Activated T-cell treated with anti-CD3 and anti-CD28 coated beads for 24 hours (primary cell): ENCODE data around the gene RASD2.

ENCODE experiments used
- DNase-seq: peaks from one replicate; pipeline ENCODE4 v3.0.0-alpha.2; 2020; ENCODE audit warnings: low read depth

The RASD2 gene

GRCh38 chr22:35582861-35583670, 42.4 kb downstream of the RASD2 start:
- peak; percentile 45 for DNase-seq

GRCh38 chr22:35586771-35587170, 46.1 kb downstream of the RASD2 start:
- DNase-seq: no peak

GRCh38 chr22:35587447-35587870, 46.8 kb downstream of the RASD2 start:
- DNase-seq: no peak

GRCh38 chr22:35587896-35588295, 47.3 kb downstream of the RASD2 start:
- DNase-seq: no peak

GRCh38 chr22:35589071-35589755, 48.6 kb downstream of the RASD2 start:
- DNase-seq: no peak

GRCh38 chr22:35589756-35590093, 49.1 kb downstream of the RASD2 start:
- DNase-seq: no peak

- DNase-seq: no peak
Observed at GRCh38 chr22:35590634-35591295, 50.1 kb downstream of the RASD2 start.

GRCh38 chr22:35591714-35592417, 51.2 kb downstream of the RASD2 start:
- DNase-seq: no peak

GRCh38 chr22:35592418-35592967, 51.9 kb downstream of the RASD2 start:
- no peak for DNase-seq

- DNase-seq: no peak
Observed at GRCh38 chr22:35593071-35593890, 52.6 kb downstream of the RASD2 start.

GRCh38 chr22:35593891-35594470, 53.4 kb downstream of the RASD2 start:
- no peak for DNase-seq

GRCh38 chr22:35594686-35595085, 54.1 kb downstream of the RASD2 start:
- DNase-seq: no peak

GRCh38 chr22:35596821-35597220, 56.2 kb downstream of the RASD2 start:
- DNase-seq: no peak

GRCh38 chr22:35597692-35598395, 57.2 kb downstream of the RASD2 start:
- DNase-seq: no peak

- DNase-seq: no peak
Observed at GRCh38 chr22:35598396-35598710, 57.7 kb downstream of the RASD2 start.

- DNase-seq: no peak
Observed at GRCh38 chr22:35599364-35599763, 58.7 kb downstream of the RASD2 start.

- no peak for DNase-seq
Observed at GRCh38 chr22:35600476-35600875, 59.8 kb downstream of the RASD2 start.

GRCh38 chr22:35601013-35601580, 60.5 kb downstream of the RASD2 start:
- DNase-seq: no peak

- no peak for DNase-seq
Observed at GRCh38 chr22:35601743-35602615, 61.3 kb downstream of the RASD2 start.
